Neural progenitor cell (in vitro differentiated cells): ENCODE data around the gene FAAP100. TPM values are rescaled to one million over a fixed set of nuclear protein-coding genes. Genes with fewer than 3 reads are reported as not detected.
A peak's percentile ranks its signal among the peaks of the same experiment; 100 is the strongest.

ENCODE experiments used
- DNase-seq: peaks from one replicate; pipeline ENCODE4 v3.0.0-alpha.2; 2016; ENCODE audit warnings: low spot score
- H2AFZ ChIP-seq: fragments of 200-600 bp; sonication (generic); replicated peaks from 2 replicates; pipeline ENCODE4 v1.6.1; 2016; ENCODE audit warnings: antibody characterized with exemption
- H3F3A ChIP-seq: fragments of 200-600 bp; sonication (generic); 2 replicates; pipeline ENCODE4 v1.6.1; 2016; ENCODE audit warnings: antibody characterized with exemption, low read depth
- H3K27ac ChIP-seq: fragments of 200-600 bp; sonication (generic); 2 replicates; pipeline ENCODE4 v1.5.1; 2016; ENCODE audit warnings: mild to moderate bottlenecking
- H3K27me3 ChIP-seq: fragments of 200-600 bp; sonication (generic); 2 replicates; pipeline ENCODE4 v1.6.1; 2016; ENCODE audit warnings: mild to moderate bottlenecking, moderate library complexity
- H3K36me3 ChIP-seq: fragments of 200-600 bp; sonication (generic); 2 replicates; pipeline ENCODE4 v1.5.1; 2016
- H3K4me1 ChIP-seq: fragments of 200-600 bp; sonication (generic); 2 replicates; pipeline ENCODE4 v1.6.1; 2016; ENCODE audit warnings: mixed run types
- H3K4me2 ChIP-seq: fragments of 200-600 bp; sonication (generic); 2 replicates; pipeline ENCODE4 v1.6.1; 2016
- H3K4me3 ChIP-seq: fragments of 200-600 bp; sonication (generic); 2 replicates; pipeline ENCODE4 v1.5.1; 2016
- H3K79me2 ChIP-seq: fragments of 200-600 bp; sonication (generic); 2 replicates; pipeline ENCODE4 v1.6.1; 2016; ENCODE audit warnings: low read depth
- H3K9ac ChIP-seq: fragments of 200-600 bp; sonication (generic); 2 replicates; pipeline ENCODE4 v1.6.1; 2016
- H3K9me3 ChIP-seq: fragments of 200-600 bp; sonication (generic); 2 replicates; pipeline ENCODE4 v1.5.1; 2016; ENCODE audit warnings: low read depth
- H4K20me1 ChIP-seq: fragments of 200-600 bp; sonication (generic); 2 replicates; pipeline ENCODE4 v1.6.1; 2016; ENCODE audit warnings: low read depth
- H3K27ac Mint-ChIP-seq: 3 replicates; pipeline ENCODE4 v1.8.0; 2021; ENCODE audit warnings: mixed read lengths
- H3K27me3 Mint-ChIP-seq: 2 replicates; pipeline ENCODE4 v1.8.0; 2022; ENCODE audit warnings: low read depth, mild to moderate bottlenecking, inconsistent platforms, moderate library complexity, mixed read lengths; ENCODE audit not compliant: insufficient read depth
- H3K36me3 Mint-ChIP-seq: 3 replicates; pipeline ENCODE4 v1.8.0; 2021; ENCODE audit warnings: mixed read lengths
- H3K4me1 Mint-ChIP-seq: 3 replicates; pipeline ENCODE4 v1.8.0; 2021; ENCODE audit warnings: mixed read lengths
- H3K4me3 Mint-ChIP-seq: 3 replicates; pipeline ENCODE4 v1.8.0; 2021; ENCODE audit warnings: mild to moderate bottlenecking, moderate library complexity, mixed read lengths
- H3K9me3 Mint-ChIP-seq: 3 replicates; pipeline ENCODE4 v1.8.0; 2020; ENCODE audit warnings: mixed read lengths
- EZH2 ChIP-seq: fragments of 200-600 bp; sonication (generic); IDR thresholded peaks from 2 replicates; pipeline ENCODE4 v1.6.1; 2017; ENCODE audit warnings: antibody characterized with exemption, mild to moderate bottlenecking, moderate library complexity
- EZH2phosphoT487 ChIP-seq: fragments of 200-600 bp; sonication (generic); IDR thresholded peaks from 2 replicates; pipeline ENCODE4 v1.6.1; 2017; ENCODE audit warnings: antibody characterized with exemption
- total RNA-seq: library from RNA; depleted of rRNA; stranded (reverse); fragments of >200 nt; gene quantifications from 2 replicates; pipeline ENCODE4 v1.2.3, GENCODE V29; 2015; ENCODE audit warnings: low replicate concordance
- TF ChIP-seq, protein P1 (sequence below): fragments of 200-600 bp; sonication (generic); IDR thresholded peaks from 2 replicates; pipeline ENCODE4 v1.5.1; 2017; ENCODE audit warnings: antibody characterized with exemption, mild to moderate bottlenecking

FAAP100 gene
- total RNA-seq, 1 donor from 2014 or later: 9.7 TPM

DNA sequence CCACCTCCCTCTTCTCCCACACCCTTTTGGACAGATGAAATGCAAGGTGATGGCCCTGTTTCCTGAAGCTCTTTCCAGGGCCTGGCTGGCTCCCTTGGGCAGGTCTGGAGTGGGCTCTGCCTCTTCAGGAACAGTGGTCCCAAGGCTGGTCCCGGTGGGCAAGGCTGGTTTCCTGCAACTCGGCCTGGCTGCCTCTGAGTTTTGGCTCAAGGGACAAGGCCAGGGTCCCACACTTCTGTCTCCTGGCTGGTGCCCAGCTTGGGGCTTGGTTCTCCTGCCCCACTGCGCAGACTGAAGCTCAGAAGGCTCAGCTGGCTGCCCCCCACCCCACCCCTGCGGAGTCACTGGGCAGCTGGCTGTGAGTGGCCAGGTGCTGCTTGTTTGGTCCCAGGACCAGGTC lies 35.7 kb downstream of the FAAP100 start:
- Histone ChIP-seq H3K79me2 (peaks cover 22% of the 10 kb centered on the region), H3K4me1 (peaks cover 25% of the 10 kb centered on the region), H3K9me3 (no peaks in the 10 kb centered on the region), H3K9ac (no peak overlapping the region), H4K20me1 (peaks cover 64% of the 10 kb centered on the region), H3K36me3 (no peaks in the 10 kb centered on the region), H3K4me2 (no peak overlapping the region), H3K4me3 (no peak overlapping the region), H3K27me3 (peaks cover 74% of the 10 kb centered on the region), H2AFZ (no peak overlapping the region), H3F3A (peaks cover 59% of the 10 kb centered on the region), H3K27ac (no peak overlapping the region)
- Mint-ChIP-seq H3K36me3 (peaks cover 7% of the 10 kb centered on the region), H3K4me3 (peak overlapping the region; percentile 84), H3K9me3 (peaks cover 1% of the 10 kb centered on the region), H3K27me3 (peaks cover 22% of the 10 kb centered on the region), H3K27ac (no peak overlapping the region), H3K4me1 (peaks cover 36% of the 10 kb centered on the region)
- no peak for DNase-seq
- TF ChIP-seq EZH2phosphoT487: no peak
- TF ChIP-seq EZH2: no peak
- TF ChIP-seq, protein P1, sequence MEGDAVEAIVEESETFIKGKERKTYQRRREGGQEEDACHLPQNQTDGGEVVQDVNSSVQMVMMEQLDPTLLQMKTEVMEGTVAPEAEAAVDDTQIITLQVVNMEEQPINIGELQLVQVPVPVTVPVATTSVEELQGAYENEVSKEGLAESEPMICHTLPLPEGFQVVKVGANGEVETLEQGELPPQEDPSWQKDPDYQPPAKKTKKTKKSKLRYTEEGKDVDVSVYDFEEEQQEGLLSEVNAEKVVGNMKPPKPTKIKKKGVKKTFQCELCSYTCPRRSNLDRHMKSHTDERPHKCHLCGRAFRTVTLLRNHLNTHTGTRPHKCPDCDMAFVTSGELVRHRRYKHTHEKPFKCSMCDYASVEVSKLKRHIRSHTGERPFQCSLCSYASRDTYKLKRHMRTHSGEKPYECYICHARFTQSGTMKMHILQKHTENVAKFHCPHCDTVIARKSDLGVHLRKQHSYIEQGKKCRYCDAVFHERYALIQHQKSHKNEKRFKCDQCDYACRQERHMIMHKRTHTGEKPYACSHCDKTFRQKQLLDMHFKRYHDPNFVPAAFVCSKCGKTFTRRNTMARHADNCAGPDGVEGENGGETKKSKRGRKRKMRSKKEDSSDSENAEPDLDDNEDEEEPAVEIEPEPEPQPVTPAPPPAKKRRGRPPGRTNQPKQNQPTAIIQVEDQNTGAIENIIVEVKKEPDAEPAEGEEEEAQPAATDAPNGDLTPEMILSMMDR: no peak

DNA sequence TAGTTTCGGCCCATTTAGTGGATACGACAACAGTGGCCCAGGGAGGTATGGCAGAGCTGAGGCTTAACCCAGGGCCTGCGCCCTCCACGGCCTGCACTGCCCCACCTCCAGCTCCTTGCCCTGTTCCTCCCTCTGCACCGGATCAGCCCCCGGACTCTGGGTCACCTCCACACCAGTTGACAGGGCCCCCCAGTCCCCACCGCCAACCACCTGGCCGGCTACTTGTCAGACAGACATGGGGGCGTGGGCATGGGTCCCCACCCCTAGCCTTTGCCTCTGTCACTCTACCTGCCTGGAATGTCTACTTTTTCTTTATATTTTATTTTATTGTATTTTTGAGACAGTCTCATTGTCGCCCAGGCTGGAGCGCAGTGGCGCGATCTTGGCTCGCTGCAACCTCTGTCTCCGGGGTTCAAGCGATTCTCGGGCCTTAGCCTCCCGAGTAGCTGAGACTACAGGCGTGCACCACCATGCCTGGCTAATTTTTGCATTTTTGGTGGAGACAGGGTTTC lies 36.6 kb downstream of the FAAP100 start:
- Histone ChIP-seq H3K4me2 (peak overlapping the region; percentile 99), H3K4me3 (peak overlapping the region; percentile 98), H3K36me3 (no peaks in the 10 kb centered on the region), H3K27ac (no peak overlapping the region), H3K9me3 (no peaks in the 10 kb centered on the region), H3K4me1 (peaks cover 29% of the 10 kb centered on the region), H3F3A (peaks cover 68% of the 10 kb centered on the region), H3K9ac (no peak overlapping the region), H3K27me3 (peaks cover 65% of the 10 kb centered on the region), H2AFZ (no peak overlapping the region), H4K20me1 (peaks cover 69% of the 10 kb centered on the region), H3K79me2 (peaks cover 31% of the 10 kb centered on the region)
- TF ChIP-seq EZH2phosphoT487 (no peak), EZH2 (no peak)
- TF ChIP-seq, protein P1: no peak
- H3K36me3 Mint-ChIP-seq: peaks cover 15% of the 10 kb centered on the region
- DNase-seq: no peak
- H3K4me1 Mint-ChIP-seq: peaks cover 41% of the 10 kb centered on the region
- H3K4me3 Mint-ChIP-seq: peak overlapping the region; percentile 84
- peak overlapping the region; percentile 12 for H3K27ac Mint-ChIP-seq
- peaks cover 25% of the 10 kb centered on the region for H3K27me3 Mint-ChIP-seq
- peaks cover 3% of the 10 kb centered on the region for H3K9me3 Mint-ChIP-seq

DNA sequence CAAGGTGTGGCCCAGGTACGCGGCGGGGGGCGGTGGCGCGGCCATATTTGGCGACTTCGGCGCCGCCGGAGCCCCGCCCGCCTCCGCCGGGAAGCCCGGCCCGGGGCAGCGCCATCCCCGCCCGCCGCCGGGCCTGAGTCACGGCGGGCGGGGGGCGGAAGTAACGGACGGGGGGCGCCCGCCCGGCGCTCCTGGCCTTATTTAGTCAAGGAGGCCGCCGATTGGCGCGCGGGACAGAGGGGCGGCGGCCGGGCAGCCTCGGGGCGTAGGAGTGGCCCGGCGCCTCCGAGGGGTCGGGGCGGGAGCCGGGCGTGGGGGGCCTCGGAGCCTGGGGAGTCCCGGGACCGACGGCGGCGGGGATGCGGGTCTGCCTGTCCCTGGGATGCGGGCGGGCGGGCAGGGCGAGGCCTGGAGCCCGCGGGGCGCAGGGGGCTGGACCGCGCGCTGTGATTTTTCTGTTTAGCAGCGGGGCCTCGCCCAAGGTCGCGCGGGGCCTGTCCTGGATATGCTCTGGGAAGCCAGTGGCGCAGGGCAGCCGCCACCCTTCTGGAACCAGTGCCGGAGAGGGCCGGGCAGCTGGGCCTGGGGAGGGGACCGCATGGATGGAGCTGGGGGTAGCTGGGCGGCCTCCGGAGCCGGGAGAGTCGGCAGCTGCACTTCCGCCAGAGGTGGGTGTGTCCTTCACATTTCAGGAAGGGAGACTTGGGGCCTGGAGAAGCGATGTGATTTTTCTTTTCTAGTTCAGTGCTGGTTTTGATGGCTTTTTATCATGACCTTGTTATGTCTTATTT lies 37.2 kb downstream of the FAAP100 start:
- H3K27ac Mint-ChIP-seq: peak overlapping the region; percentile 12
- H3K36me3 Mint-ChIP-seq: peaks cover 22% of the 10 kb centered on the region
- Histone ChIP-seq H3K9ac (no peak overlapping the region), H3K27me3 (peaks cover 59% of the 10 kb centered on the region), H3F3A (peaks cover 74% of the 10 kb centered on the region), H3K4me1 (peaks cover 34% of the 10 kb centered on the region), H3K4me3 (peak overlapping the region; percentile 98), H4K20me1 (peaks cover 69% of the 10 kb centered on the region), H3K79me2 (peaks cover 37% of the 10 kb centered on the region), H3K36me3 (no peaks in the 10 kb centered on the region), H3K27ac (no peak overlapping the region), H3K4me2 (peak overlapping the region; percentile 99), H2AFZ (no peak overlapping the region), H3K9me3 (no peaks in the 10 kb centered on the region)
- H3K27me3 Mint-ChIP-seq: peaks cover 27% of the 10 kb centered on the region
- peak; percentile 89 for DNase-seq
- peaks cover 44% of the 10 kb centered on the region for H3K4me1 Mint-ChIP-seq
- H3K4me3 Mint-ChIP-seq: peak overlapping the region; percentile 84
- TF ChIP-seq EZH2: no peak
- peaks cover 7% of the 10 kb centered on the region for H3K9me3 Mint-ChIP-seq

DNA sequence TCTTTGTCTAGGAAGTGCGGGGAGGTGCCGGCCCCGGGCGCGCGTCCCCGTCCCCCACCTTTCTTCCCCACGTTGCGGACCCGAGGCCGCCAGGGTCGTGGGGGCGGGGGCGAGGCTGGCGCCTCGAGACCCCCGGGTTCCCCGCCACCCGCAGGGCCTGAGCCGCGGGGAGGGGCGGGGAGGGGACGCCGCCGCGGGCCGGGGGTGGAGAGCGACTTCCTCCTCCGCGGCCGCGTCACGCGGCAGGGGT lies 37.7 kb downstream of the FAAP100 start:
- Mint-ChIP-seq H3K9me3 (peaks cover 7% of the 10 kb centered on the region), H3K4me3 (peak overlapping the region; percentile 91), H3K27me3 (peaks cover 32% of the 10 kb centered on the region), H3K36me3 (peaks cover 27% of the 10 kb centered on the region), H3K27ac (no peak overlapping the region), H3K4me1 (peaks cover 49% of the 10 kb centered on the region)
- H3K4me1 ChIP-seq: peaks cover 34% of the 10 kb centered on the region
- H3K36me3 ChIP-seq: no peaks in the 10 kb centered on the region
- H3K9me3 ChIP-seq: no peaks in the 10 kb centered on the region
- no peak overlapping the region for H2AFZ ChIP-seq
- H3K4me3 ChIP-seq: peak overlapping the region; percentile 98
- TF ChIP-seq EZH2phosphoT487 (no peak), EZH2 (no peak)
- TF ChIP-seq, protein P1: no peak
- no peak overlapping the region for H3K9ac ChIP-seq
- peaks cover 78% of the 10 kb centered on the region for H3F3A ChIP-seq
- peaks cover 54% of the 10 kb centered on the region for H3K27me3 ChIP-seq
- H3K27ac ChIP-seq: no peak overlapping the region
- peaks cover 42% of the 10 kb centered on the region for H3K79me2 ChIP-seq
- no peak for DNase-seq
- peaks cover 69% of the 10 kb centered on the region for H4K20me1 ChIP-seq
- peak overlapping the region; percentile 99 for H3K4me2 ChIP-seq
